GM18505 (cell line): ENCODE measurements around the gene KCNH3.

ENCODE experiments used
- ATAC-seq: cut with Tn5 transposase; IDR thresholded peaks from one replicate; pipeline ENCODE4 v1.9.1; 2021; ENCODE audit not compliant: unreplicated experiment
- POLR2A ChIP-seq: IDR thresholded peaks from 4 replicates; pipeline ENCODE4 v1.6.1; 2011; ENCODE audit warnings: borderline replicate concordance; ENCODE audit not compliant: insufficient read depth, insufficient read length; ENCODE audit errors: extremely low read depth

The KCNH3 gene

DNA sequence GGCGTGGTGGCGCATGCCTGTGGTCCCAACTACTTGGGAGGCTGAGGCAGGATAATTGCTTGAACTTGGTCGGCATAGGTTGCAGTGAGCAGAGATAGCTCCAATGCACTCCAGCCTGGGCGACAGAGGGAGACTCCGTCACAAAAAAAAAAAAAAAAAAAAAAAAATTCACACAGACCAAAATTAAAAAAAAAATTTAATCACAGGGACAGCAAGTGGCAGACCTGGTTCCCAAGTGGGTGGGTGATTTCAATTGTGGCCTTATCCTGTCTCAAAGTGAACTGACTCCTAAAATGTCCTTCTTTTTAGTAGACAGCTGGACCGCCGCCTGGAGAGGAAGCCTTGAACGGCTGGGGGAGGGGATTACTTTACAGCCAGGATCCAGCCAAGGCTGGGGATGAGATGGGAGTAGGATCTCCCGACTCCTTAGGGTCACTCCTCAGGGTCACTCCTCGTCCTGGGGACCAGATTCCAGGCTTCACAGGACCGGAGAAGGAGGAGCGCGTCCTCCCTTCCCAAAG is 1.5 kb upstream of the KCNH3 start:
- ATAC-seq: no peak
- no peak for TF ChIP-seq POLR2A

DNA sequence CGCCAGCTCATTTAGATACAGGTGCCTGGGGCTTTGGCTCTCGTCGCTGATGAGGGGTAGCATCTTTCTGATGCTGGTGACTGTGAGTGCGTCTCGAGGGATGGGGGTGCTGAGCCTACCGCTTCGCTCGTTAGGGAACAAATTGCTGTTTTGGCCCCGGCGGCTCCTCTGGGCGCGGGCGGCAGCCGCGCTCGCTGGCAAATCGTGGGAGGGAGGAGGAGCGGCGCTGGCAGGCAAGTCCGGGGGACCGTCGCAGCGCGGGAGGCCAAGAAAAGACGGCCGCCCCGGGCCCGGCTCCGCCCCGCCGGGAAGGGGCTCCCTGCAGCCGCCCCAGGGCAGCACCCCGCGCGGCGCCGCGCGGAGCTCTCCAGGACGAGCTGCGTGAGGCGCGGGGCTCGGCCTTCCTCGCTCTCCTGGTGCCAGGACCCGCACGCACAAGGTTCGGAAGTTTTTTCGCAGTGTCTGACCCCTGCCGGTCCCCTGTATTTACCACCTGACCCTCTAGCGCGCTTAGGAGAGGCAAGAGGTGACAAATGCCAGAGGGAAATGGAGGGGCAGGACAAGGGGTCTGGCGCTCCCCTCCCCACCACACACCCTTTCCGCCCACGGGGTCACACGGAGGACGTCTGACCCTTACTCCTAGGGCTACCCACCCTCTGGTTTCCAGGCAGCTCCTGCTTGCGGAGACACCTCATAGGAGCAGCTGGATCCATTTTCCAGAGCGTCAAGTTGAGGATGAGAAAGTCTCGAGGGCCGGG is 899 bp upstream of the KCNH3 start:
- ATAC-seq: no peak

DNA sequence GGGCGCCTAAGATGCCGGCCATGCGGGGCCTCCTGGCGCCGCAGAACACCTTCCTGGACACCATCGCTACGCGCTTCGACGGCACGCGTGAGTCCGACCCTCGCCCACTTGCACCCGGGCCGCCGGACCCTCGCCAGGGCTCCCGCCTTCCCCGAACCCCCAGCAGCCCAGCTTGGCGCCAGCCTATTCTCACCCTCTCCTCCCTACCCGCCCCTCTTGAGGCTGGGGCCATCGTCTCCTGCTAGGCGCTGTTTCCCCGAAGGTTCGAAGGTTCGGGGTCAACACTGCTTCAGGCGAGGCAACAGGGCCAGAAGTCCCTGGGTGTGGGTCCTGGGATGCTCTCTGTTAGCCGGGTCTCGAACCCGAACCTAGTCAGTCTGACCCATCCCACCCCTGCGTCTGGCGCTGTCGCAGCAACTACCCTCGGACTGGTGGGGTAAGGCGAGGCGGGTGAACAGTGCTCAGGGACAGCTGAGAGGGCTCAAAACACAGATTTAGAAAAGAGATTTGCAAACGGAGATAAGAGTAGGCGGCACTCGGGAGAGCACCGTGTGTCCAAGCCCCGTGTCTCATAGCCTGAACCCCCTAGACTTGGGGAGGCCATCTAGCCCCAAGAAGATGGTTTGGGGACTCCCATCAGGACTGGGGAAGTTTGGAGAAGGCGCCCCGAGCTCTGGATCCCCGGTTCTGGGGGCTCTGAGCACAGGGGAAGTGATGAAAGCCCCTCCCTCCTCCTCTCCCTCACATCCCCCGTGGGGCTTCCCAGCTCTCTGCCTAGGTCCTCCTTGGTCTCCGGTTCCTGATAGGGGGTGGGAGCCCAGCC is 787 bp downstream of the KCNH3 start:
- TF ChIP-seq POLR2A: no peak
- no peak for ATAC-seq

More for the DNA sequence above, 899 bp upstream of the KCNH3 start:
- no peak for TF ChIP-seq POLR2A

DNA sequence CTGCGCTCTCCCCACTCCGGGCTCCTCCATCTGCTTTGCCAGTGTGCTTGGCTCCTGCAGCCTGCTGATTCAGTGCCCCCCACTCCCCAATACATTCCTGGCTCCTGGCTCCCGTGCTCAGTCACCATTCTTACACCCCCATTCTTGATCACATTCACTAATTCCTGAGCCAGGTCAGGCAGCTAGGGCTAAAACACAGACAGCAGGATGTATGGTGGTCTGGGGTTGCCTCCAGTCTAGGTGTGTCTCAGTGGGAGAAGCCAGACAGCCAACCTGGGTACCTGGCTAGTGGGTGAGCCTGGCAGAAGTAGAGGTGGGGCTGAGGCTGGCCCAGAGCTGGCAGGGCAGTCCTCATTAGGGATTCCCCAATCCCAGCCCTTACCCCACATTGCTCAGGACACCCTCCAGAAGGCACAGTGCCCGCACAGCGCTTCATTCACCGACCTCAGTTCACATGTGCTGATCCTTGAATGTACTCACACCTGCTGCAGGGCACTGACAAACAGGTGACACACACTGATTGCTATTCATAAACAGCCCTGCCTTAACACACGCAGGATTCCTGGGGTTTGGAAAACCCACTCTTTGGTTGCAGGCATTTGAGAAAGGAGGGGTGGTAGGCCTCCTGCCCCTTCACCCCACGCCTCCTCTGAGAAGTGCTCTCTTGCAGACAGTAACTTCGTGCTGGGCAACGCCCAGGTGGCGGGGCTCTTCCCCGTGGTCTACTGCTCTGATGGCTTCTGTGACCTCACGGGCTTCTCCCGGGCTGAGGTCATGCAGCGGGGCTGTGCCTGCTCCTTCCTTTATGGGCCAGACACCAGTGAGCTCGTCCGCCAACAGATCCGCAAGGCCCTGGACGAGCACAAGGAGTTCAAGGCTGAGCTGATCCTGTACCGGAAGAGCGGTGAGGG is 1.7 kb downstream of the KCNH3 start:
- no peak for TF ChIP-seq POLR2A
- no peak for ATAC-seq

GRCh38 chr12:49541140-49541861 is 2.5 kb downstream of the KCNH3 start:
- ATAC-seq: no peak
- TF ChIP-seq POLR2A: no peak

GRCh38 chr12:49541911-49542505 is 3.2 kb downstream of the KCNH3 start:
- ATAC-seq: no peak
- TF ChIP-seq POLR2A: no peak

- no peak for ATAC-seq
- no peak for TF ChIP-seq POLR2A
Measured at GRCh38 chr12:49542592-49543160, 3.8 kb downstream of the KCNH3 start.

DNA sequence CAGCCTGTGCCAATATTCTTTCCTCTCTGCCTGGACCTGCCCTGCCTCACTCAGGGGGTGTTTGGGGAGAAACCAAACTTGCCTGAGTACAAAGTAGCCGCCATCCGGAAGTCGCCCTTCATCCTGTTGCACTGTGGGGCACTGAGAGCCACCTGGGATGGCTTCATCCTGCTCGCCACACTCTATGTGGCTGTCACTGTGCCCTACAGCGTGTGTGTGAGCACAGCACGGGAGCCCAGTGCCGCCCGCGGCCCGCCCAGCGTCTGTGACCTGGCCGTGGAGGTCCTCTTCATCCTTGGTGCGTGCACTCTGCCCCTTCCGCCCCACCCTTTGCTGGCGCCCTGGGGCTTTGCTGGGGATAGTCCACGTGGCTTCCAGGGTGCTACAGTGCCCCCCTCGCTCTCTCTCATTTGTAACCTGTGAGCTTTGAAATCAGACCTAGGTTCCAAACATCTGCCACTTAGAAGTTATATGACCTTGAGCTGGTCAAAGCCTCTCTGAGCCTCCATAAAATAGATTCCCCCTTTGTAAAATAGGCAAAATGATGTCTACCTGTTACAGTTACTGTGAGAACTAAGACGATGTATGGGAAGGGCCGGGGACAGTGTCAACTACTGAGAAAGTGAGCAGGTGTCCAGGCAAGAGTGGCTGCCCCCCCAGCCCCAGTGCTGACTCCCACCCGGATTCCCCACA is 4.5 kb downstream of the KCNH3 start:
- no peak for ATAC-seq
- no peak for TF ChIP-seq POLR2A

DNA sequence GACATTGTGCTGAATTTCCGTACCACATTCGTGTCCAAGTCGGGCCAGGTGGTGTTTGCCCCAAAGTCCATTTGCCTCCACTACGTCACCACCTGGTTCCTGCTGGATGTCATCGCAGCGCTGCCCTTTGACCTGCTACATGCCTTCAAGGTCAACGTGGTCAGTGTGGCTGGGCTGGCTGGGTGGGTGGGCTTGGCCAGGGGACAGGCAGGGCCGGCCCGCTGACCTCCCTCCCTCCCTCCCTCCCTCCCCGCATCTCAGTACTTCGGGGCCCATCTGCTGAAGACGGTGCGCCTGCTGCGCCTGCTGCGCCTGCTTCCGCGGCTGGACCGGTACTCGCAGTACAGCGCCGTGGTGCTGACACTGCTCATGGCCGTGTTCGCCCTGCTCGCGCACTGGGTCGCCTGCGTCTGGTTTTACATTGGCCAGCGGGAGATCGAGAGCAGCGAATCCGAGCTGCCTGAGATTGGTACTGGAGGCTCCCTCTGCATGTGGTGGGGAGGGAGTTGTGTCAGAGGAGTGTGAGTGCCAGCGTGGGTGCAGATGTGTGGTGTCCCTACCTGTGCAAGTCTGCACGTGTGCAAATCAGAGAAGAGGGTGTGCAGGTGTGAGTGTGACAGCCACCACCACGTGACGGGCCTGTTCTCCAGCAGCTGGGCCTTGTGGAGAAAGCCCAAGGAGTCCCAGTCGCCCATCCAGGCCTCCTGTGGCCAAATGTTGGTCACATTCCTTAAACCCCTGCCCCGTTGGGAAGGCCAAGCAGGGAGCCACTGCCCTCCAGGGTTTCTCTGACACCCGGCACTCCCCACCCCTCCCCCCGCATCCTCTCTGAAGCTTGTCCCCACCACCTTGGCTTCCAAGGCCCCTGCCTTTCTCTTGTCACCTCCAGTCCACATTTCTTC is 5.3 kb downstream of the KCNH3 start:
- no peak for ATAC-seq
- TF ChIP-seq POLR2A: no peak

- ATAC-seq: no peak
- no peak for TF ChIP-seq POLR2A
Measured at GRCh38 chr12:49545815-49546214, 7.0 kb downstream of the KCNH3 start.
